ENCODE results near the gene FGF18.

GRCh38 chr5:171397599-171397998, 21.8 kb upstream of the FGF18 start:
- TF ChIP-seq SIN3A (IDR thresholded peaks at IDR 0.05; ENCODE audit: borderline replicate concordance, insufficient read depth, low read length) (no peak), POLR2AphosphoS5 (IDR thresholded peaks at IDR 0.05; ENCODE audit: low read depth, low read length) (no peak)
